T-helper 17 cell (primary cell): ENCODE results near the gene MAP1B. TPM values are rescaled to one million over a fixed set of nuclear protein-coding genes. Genes with fewer than 3 reads are reported as not detected.
"Not testable (repeated sequence)": the region's sequence is repeated elsewhere in the genome, so short reads cannot be mapped to it uniquely, and the experiment has no call there.

Source experiments
- ATAC-seq: fragments of 150-1000 bp; cut with Tn5 transposase; 2 replicates; pipeline ENCODE4 v1.10.0; 2021; ENCODE audit warnings: mild to moderate bottlenecking, moderate library complexity
- DNase-seq, 3 donors: peaks; one replicate each; pipeline versions ENCODE4 v3.0.0 to v3.0.0-alpha.2; 2020 to 2021
- H3K9me3 ChIP-seq: one replicate; pipeline ENCODE4 v1.7.0; 2013; ENCODE audit warnings: low read length, mild to moderate bottlenecking; ENCODE audit not compliant: control insufficient read depth, poor library complexity, severe bottlenecking
- H3K27ac Mint-ChIP-seq: one replicate; pipeline ENCODE4 v1.8.0; 2022; ENCODE audit warnings: mild to moderate bottlenecking, moderate library complexity, mixed read lengths
- H3K27me3 Mint-ChIP-seq: one replicate; pipeline ENCODE4 v1.8.0; 2022; ENCODE audit warnings: mixed read lengths
- H3K36me3 Mint-ChIP-seq: one replicate; pipeline ENCODE4 v1.8.0; 2022; ENCODE audit warnings: low read depth, mixed read lengths
- H3K4me1 Mint-ChIP-seq: one replicate; pipeline ENCODE4 v1.8.0; 2022; ENCODE audit warnings: mild to moderate bottlenecking, mixed read lengths
- H3K4me3 Mint-ChIP-seq: one replicate; pipeline ENCODE4 v1.8.0; 2022; ENCODE audit warnings: mild to moderate bottlenecking, moderate library complexity, mixed read lengths
- total RNA-seq, 4 donors: library from RNA in 2 of 4; stranded (reverse) in 2 of 4; gene quantifications; one replicate each; pipeline ENCODE4 v1.2.3 and lab custom pipeline; 2022 to 2026

MAP1B gene
- total RNA-seq, 2 donors from 2014 or later: 0.05 to 1.4 TPM

DNA sequence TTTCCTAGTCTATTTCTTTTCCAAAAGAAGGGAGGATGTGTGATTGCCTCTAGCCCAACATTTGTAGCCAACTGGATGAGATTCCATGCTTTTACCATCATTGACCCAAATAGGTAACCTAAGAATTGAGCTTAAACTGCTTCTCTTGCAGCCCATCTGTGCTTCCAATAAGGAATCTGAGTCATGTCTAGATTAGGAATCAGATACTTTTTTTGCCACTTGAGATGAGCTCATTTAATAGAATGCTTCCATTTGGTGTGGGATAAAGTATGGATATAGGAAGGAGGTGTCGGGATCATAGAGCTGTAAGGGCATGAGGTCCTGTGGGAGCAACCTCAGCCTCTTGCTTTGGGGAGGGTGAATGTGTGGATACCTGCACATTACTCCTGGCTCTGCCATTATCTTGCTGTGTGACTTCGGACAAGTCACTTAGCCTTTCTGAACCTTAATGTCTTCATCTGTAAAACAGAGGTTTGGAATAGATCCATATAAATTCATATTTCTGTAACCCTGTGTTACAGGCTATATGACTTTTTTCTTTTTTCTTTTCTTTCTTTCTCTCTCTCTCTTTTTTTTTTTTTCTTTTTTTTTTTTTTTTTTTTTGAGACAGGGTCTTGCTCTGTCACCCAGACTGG lies 56.2 kb downstream of the MAP1B start:
- DNase-seq (no peak), ATAC-seq (no peak)
- no peak overlapping the region for H3K4me3 Mint-ChIP-seq
- no peaks in the 10 kb centered on the region for H3K36me3 Mint-ChIP-seq
- no peak overlapping the region for H3K27ac Mint-ChIP-seq
- peaks cover 2% of the 10 kb centered on the region for H3K4me1 Mint-ChIP-seq
- no peaks in the 10 kb centered on the region for H3K9me3 ChIP-seq
- H3K27me3 Mint-ChIP-seq: peaks cover 44% of the 10 kb centered on the region

GRCh38 chr5:72166070-72166979 lies 59.0 kb downstream of the MAP1B start:
- no peak overlapping the region for H3K27ac Mint-ChIP-seq
- H3K36me3 Mint-ChIP-seq: no peaks in the 10 kb centered on the region
- DNase-seq (no peak), ATAC-seq (no peak)
- peaks cover 55% of the 10 kb centered on the region for H3K27me3 Mint-ChIP-seq
- no peak overlapping the region for H3K4me3 Mint-ChIP-seq
- H3K4me1 Mint-ChIP-seq: peaks cover 2% of the 10 kb centered on the region
- no peaks in the 10 kb centered on the region for H3K9me3 ChIP-seq

- Mint-ChIP-seq H3K36me3 (no peaks in the 10 kb centered on the region), H3K27ac (no peak overlapping the region), H3K4me1 (peaks cover 2% of the 10 kb centered on the region), H3K27me3 (peaks cover 64% of the 10 kb centered on the region), H3K4me3 (no peak overlapping the region)
- H3K9me3 ChIP-seq: no peaks in the 10 kb centered on the region
- ATAC-seq (no peak), DNase-seq (no peak)
Observed at GRCh38 chr5:72167257-72167656, 60.0 kb downstream of the MAP1B start.

DNA sequence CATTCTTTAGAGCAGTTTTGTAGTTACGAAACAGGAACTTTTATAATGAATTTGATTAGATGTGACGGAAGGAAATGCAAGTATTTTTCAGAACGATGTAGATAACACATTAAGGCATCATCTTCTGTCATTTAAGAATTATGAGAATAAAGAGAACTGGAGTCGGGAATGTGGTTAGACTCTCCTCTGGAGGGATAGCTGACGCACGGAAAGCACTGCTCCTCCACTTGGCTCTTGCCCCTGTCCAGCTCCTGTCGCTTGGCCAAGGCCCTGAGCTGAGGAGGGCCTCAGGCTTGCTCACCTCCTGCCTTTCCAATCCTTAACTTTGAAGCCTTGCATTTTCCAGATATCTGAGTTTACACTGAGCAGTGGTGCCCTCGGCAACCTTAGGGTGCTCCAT lies 60.5 kb downstream of the MAP1B start:
- ATAC-seq: no peak
- DNase-seq: no peak
- Mint-ChIP-seq H3K27me3 (peaks cover 61% of the 10 kb centered on the region), H3K27ac (no peak overlapping the region), H3K36me3 (peaks cover under 1% of the 10 kb centered on the region), H3K4me3 (no peak overlapping the region), H3K4me1 (peaks cover 2% of the 10 kb centered on the region)
- no peaks in the 10 kb centered on the region for H3K9me3 ChIP-seq

DNA sequence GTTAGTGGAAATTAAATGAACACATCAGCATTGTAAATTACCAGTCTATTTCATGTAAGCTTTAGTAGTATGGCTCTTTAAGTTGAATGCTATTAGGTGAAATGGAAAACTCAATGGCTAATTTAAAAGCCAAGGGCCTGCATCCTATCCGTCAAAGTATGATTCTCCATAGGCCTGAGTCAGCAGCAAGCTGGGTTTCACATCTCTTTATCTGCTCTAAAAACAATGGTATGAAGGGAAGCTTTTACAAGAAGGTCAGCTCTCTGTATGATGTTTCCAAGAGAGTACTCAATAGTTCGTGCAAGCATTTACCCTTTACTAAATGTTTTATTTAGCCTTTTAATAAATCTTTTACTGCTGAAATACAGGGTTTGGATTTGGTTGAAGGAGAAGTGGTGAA lies 62.8 kb downstream of the MAP1B start:
- Mint-ChIP-seq H3K27me3 (peaks cover 56% of the 10 kb centered on the region), H3K36me3 (peaks cover 2% of the 10 kb centered on the region), H3K4me3 (no peak overlapping the region), H3K4me1 (peaks cover 4% of the 10 kb centered on the region), H3K27ac (no peak overlapping the region)
- no peak for ATAC-seq
- DNase-seq: no peak
- H3K9me3 ChIP-seq: no peaks in the 10 kb centered on the region

- H3K27ac Mint-ChIP-seq: not testable (repeated sequence)
- H3K27me3 Mint-ChIP-seq: peaks cover 63% of the 10 kb centered on the region
Observed at GRCh38 chr5:72171181-72171580, 63.9 kb downstream of the MAP1B start.

DNA sequence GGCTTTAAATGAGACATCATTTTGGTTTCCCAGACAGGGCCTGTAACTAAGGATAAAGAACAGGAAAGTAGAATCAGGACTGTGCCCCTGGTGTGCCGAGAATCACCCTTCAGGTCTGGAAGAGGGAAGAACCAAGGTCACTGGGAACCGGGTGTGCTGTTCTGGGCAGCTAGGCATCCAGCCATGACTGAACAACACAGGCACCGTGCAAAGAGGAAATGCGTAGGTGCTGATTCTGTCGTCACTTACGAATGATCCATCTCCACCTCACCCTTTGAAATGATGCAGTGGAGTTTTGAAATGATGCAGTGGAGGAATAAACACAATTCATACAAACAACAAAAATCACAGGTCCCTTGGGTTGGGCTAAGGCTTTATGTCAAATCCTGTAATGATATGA lies 64.4 kb downstream of the MAP1B start:
- no peak overlapping the region for H3K27ac Mint-ChIP-seq
- DNase-seq: no peak
- no peak overlapping the region for H3K4me3 Mint-ChIP-seq
- ATAC-seq: peak; percentile 54
- H3K9me3 ChIP-seq: no peaks in the 10 kb centered on the region
- peaks cover 2% of the 10 kb centered on the region for H3K36me3 Mint-ChIP-seq
- H3K4me1 Mint-ChIP-seq: peaks cover 7% of the 10 kb centered on the region
- H3K27me3 Mint-ChIP-seq: peaks cover 59% of the 10 kb centered on the region

More at GRCh38 chr5:72171181-72171580, 63.9 kb downstream of the MAP1B start:
- not testable (repeated sequence) for H3K4me1 Mint-ChIP-seq, H3K36me3 Mint-ChIP-seq, ATAC-seq, DNase-seq, H3K9me3 ChIP-seq, H3K4me3 Mint-ChIP-seq

DNA sequence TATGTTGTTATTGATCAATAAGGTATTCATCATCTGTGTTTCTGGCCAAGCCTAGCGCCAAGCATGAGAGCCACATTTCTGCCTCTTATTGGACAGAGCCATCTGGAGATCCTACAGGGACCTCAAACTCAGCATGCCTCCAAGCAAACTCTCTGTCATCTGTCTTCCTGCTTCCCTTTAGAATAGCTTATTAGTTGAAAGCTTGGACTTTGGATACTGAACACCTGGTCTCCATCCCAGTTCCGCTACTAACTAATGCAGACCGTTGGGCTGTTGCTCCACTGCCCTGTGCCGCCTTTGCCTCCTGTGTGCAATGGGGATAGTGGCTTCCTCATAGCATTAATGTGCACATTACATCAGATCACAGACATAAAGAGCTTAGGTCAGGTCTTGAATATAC lies 65.5 kb downstream of the MAP1B start:
- H3K4me1 Mint-ChIP-seq: peaks cover 7% of the 10 kb centered on the region
- no peak overlapping the region for H3K27ac Mint-ChIP-seq
- DNase-seq (no peak), ATAC-seq (no peak)
- no peaks in the 10 kb centered on the region for H3K9me3 ChIP-seq
- H3K4me3 Mint-ChIP-seq: no peak overlapping the region
- peaks cover 2% of the 10 kb centered on the region for H3K36me3 Mint-ChIP-seq
- H3K27me3 Mint-ChIP-seq: peaks cover 57% of the 10 kb centered on the region

DNA sequence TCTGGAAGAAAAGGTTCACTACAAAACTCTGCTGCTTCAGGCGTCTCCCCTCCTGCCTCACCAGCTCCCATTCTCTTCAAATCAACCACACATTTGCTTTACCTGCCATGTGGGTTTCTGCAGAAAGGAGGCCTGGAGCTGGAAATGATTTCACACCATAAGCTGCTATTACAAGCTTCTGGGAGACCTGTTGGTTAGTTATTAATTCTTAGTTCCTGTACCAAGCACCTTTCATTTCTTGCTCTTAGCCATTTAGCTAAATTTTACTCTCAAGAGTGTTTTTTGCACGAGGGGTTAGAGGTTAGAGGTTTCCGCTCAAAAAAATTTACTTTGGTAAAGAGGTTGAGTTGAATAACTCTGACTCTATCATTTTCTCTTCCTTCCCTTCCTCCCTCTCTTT lies 70.3 kb downstream of the MAP1B start:
- Mint-ChIP-seq H3K27ac (no peak overlapping the region), H3K4me3 (no peak overlapping the region), H3K27me3 (peaks cover 54% of the 10 kb centered on the region), H3K4me1 (peaks cover 5% of the 10 kb centered on the region), H3K36me3 (peaks cover 2% of the 10 kb centered on the region)
- ATAC-seq (no peak), DNase-seq (no peak)
- no peaks in the 10 kb centered on the region for H3K9me3 ChIP-seq

- peaks cover 2% of the 10 kb centered on the region for H3K4me1 Mint-ChIP-seq
- DNase-seq (no peak), ATAC-seq (no peak)
- peaks cover 64% of the 10 kb centered on the region for H3K27me3 Mint-ChIP-seq
- no peaks in the 10 kb centered on the region for H3K9me3 ChIP-seq
- H3K27ac Mint-ChIP-seq: no peak overlapping the region
- H3K4me3 Mint-ChIP-seq: no peak overlapping the region
- peaks cover 4% of the 10 kb centered on the region for H3K36me3 Mint-ChIP-seq
Observed at GRCh38 chr5:72179028-72179815, 71.9 kb downstream of the MAP1B start.

- H3K27ac Mint-ChIP-seq: no peak overlapping the region
- H3K36me3 Mint-ChIP-seq: peaks cover 4% of the 10 kb centered on the region
- DNase-seq (no peak), ATAC-seq (no peak)
- peaks cover 71% of the 10 kb centered on the region for H3K27me3 Mint-ChIP-seq
- H3K9me3 ChIP-seq: no peaks in the 10 kb centered on the region
- H3K4me3 Mint-ChIP-seq: no peak overlapping the region
- H3K4me1 Mint-ChIP-seq: peaks cover 2% of the 10 kb centered on the region
Observed at GRCh38 chr5:72179816-72180440, 72.7 kb downstream of the MAP1B start.

GRCh38 chr5:72180925-72181324 lies 73.7 kb downstream of the MAP1B start:
- ATAC-seq (no peak), DNase-seq (no peak)
- peaks cover 4% of the 10 kb centered on the region for H3K36me3 Mint-ChIP-seq
- H3K9me3 ChIP-seq: no peaks in the 10 kb centered on the region
- no peaks in the 10 kb centered on the region for H3K4me1 Mint-ChIP-seq
- H3K27ac Mint-ChIP-seq: no peak overlapping the region
- no peak overlapping the region for H3K4me3 Mint-ChIP-seq
- peaks cover 68% of the 10 kb centered on the region for H3K27me3 Mint-ChIP-seq

DNA sequence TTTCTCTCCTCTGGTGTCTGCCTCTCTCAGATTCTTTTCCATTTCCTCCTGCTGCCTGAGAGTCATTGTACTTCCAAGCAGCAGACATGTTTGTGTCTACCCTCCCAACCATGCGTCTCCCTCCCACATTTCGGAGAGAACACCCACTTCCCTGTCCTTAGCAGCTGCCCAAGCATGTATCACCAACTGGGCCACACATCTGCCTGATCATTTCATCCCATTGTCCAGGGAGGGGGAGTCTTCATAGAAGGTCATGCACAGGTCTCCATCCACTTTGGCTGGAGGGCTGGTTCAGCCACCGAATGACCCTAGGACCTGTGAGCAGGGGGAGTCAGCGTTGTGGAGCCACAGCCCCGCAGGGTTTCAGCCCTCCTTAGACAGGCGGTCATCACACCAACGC lies 75.4 kb downstream of the MAP1B start:
- H3K27me3 Mint-ChIP-seq: peaks cover 68% of the 10 kb centered on the region
- H3K36me3 Mint-ChIP-seq: peaks cover 4% of the 10 kb centered on the region
- no peak overlapping the region for H3K27ac Mint-ChIP-seq
- peaks cover 2% of the 10 kb centered on the region for H3K4me1 Mint-ChIP-seq
- H3K4me3 Mint-ChIP-seq: no peak overlapping the region
- no peak for ATAC-seq
- no peaks in the 10 kb centered on the region for H3K9me3 ChIP-seq
- no peak for DNase-seq
